HG03045 (cell line): ENCODE measurements around the gene MARCHF10.

Source experiments
- ATAC-seq: cut with Tn5 transposase; IDR thresholded peaks from one replicate; pipeline ENCODE4 v1.9.1; 2021; ENCODE audit warnings: mild to moderate bottlenecking, moderate library complexity; ENCODE audit not compliant: unreplicated experiment

Gene MARCHF10

DNA sequence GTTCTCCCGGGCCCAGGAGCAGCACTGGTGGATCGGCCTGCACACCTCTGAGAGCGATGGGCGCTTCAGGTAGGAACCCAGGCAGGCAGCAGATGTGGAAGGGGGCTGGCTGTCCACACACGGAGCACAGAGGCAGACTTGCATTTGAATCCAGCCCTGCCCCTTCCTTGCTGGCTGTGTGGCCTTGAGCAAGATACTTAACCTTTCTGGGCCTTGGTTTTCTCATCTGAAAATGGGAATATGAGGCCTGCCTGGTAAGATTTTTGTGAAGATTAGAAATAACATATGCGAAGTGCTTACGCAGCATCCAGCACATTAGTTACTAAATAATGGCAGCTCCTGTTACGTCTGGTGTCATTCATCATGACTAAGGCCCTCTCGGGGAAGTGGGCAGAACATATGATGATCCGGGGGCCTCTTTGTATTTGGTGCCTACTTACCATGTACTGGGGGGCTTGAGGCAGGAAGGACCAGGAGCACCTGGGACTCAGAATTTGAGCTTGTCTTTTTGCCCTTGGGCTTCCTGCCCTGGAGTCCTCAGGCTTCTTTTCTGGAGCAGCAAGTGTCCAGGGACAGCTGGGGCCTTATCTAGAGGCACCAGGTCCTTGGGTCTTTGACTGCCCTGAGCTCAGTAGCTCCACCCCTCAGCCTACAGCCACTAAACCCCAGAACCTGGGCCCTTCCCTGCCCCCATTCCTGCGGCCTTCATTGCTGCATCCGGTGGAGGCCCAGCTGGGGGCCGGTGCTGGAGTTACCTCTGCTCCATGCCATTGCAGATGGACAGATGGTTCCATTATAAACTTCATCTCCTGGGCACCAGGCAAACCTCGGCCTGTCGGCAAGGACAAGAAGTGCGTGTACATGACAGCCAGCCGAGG lies 126.8 kb downstream of the MARCHF10 start:
- ATAC-seq = no peak

DNA sequence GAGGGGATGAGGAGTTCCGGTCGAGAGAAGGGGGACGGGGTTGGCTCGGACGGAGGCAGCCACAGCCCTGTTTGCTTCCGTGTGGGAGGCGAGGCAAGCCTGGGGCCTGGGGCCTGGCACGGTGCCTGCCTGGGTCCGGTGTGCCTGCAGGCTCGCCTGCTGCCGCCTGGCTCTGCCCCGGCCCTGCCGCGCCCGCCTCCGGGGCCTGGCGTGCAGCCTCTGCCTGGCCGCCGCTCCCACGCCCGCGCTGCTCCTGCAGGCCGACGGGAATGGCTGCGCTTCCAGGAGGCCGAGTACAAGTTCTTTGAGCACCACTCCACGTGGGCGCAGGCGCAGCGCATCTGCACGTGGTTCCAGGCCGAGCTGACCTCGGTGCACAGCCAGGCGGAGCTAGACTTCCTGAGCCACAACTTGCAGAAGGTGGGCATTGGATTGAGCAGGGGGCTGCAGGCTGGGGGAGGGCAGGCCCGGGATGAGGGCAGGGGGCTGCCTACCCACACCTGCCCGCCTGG lies 127.5 kb downstream of the MARCHF10 start:
- ATAC-seq = no peak

DNA sequence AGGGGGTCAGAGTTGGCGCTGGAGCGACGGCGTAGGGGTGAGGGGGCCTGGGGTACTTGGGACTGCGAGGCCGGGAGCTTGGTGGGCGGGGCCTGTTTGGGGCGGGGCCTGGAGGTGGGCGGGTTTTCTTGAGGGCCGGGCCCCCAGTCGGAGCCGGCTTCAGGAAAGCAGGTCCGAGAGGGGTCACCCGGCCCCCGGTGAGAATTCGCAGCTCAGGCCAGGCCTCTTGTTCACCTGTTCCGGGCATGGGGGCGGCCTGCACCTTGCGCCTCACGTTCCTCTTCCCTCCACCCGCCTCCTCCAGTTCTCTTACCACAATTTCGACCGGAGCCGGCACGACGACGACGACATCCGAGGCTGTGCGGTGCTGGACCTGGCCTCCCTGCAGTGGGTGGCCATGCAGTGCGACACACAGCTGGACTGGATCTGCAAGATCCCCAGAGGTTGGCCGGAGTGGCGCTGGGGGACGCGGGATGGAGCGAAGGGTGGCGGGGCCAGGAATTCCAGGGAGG lies 128.2 kb downstream of the MARCHF10 start:
- no peak for ATAC-seq

DNA sequence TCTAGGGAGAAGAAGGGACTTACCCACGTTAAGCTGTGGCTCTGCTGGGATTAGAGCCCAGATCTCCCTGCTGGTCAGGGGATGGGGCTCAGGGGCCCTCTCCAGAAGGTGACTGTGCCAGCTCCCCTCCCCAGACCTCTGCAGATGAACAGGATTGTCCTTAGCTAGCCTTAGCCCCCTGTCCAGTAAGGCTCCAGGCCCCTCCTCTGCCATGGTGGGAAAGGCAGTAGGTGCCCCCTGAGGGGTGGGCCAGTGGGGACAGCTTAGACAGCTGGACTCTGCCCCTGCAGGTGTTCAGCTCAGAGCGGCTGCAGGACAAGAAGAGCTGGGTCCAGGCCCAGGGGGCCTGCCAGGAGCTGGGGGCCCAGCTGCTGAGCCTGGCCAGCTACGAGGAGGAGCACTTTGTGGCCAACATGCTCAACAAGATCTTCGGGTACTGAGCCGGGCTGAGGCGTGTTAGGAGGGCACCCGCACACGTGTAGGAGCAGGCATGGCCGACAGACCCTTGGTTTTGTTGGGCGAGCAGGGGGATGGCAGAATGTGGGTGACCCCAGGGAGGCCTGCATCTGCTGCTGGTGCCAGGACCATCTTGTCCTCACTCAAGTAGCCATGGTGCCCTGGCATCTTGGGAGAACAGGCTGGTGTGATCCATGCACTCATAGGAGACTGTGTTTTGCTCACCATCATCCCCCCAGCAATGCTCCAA lies 129.7 kb downstream of the MARCHF10 start:
- no peak for ATAC-seq

DNA sequence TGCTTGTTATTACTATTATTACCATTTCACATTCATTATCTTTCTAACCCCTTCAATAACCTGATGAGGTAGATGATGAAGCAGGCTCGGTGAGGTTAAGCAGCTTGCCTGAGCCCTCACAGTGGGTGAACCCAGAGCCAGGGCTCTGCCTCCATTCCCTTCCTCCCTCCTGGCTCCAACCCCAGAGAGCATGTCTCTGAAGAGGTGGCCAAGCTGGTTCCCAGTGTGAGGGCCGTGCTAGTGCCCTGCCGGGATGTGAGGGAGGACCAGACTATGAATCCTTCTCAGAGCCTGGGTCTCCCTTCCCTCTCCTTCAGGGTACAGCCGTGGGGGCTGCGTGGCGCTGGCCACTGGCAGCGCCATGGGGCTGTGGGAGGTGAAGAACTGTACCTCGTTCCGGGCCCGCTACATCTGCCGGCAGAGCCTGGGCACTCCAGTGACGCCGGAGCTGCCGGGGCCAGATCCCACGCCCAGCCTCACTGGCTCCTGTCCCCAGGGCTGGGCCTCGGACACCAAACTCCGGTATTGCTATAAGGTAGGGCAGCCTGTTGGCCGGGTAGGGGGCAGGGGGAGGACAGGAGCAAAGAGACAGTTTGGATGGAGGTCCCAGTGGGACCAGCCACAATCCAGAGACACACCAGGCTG lies 131.0 kb downstream of the MARCHF10 start:
- no peak for ATAC-seq

DNA sequence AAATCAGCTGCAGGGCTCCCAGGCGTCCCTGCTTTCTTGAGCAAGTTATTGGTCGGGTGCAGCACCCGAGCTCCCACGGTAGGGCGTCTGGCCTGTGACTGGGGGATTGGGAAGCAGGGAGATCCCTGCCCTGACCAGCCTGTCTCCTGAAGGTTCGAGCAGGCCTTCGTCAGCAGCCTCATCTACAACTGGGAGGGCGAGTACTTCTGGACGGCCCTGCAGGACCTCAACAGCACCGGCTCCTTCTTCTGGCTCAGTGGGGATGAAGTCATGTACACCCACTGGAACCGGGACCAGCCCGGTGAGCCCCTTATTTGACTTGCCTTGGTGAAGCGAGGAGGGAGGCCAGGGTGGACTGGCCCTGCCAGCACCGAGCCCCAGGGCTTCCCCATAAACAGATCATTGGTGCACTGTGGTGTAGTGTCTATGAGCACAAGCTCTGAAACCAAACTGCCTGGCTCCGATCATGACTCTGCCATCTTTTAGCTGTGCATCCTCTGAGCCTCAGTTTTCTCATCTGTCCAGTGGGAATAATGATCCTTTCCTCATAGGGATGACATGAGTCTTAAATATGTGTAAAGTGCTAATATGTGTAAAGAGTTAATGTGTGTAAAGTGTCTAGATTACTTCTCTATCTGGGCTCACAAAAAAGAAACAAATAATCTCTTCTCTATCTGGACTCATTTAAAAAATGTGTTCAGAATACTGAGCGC lies 131.7 kb downstream of the MARCHF10 start:
- no peak for ATAC-seq

DNA sequence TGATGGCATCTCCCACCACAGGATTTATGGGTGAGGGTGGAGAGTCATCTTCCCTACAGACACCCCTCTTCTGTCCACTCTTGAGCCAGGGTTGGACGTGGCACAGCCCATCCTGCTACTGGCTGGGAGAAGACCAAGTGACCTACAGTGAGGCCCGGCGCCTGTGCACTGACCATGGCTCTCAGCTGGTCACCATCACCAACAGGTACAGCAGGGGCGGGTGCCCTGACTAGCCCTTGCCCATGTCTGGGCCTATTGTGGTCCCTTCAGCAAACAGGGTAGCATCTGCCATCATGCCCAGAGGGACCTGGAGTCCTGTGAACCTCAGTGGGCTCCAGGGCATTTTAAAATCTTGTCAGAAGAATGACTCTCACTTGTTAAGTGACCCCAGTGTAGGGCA lies 132.4 kb downstream of the MARCHF10 start:
- no peak for ATAC-seq

DNA sequence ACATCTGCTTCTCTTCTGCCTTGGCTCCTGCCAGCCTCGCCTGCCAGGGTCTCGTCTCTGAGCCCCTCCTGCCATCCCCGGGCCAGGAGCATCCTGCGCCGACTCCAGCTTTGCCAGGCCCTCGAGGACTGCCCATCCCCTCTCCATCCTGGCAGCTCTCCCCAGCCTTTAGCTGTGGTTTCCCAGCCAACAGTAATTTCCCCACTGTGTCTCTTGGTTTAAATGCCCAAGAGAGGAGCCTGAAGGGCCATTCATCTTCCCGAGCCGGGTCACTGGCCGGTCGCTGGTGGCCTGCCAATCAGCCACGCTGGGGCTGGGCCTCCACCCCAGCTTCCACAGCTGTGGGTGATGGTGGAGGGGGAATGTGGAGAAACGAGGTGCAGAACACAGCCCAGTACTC lies 132.9 kb downstream of the MARCHF10 start:
- no peak for ATAC-seq

DNA sequence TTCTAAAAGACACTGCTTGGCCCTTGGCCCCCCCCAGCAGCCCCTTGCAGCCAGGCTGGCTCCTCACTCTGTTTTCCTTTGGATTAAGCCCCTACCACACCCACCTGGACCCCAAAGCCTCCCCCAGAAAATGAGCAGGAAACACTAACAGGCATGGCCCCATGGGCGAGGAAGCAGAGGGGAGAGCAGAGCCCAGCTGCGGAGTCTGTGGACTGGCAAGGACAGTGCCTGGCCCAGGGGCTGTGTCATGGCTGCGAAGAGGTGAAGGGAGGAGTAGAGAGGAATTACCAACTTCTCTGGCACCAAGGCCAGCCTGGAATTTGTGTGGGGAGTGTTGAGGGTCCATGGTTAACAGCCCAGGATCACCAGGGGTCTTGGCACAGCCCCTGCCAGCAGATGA lies 133.3 kb downstream of the MARCHF10 start:
- no peak for ATAC-seq

DNA sequence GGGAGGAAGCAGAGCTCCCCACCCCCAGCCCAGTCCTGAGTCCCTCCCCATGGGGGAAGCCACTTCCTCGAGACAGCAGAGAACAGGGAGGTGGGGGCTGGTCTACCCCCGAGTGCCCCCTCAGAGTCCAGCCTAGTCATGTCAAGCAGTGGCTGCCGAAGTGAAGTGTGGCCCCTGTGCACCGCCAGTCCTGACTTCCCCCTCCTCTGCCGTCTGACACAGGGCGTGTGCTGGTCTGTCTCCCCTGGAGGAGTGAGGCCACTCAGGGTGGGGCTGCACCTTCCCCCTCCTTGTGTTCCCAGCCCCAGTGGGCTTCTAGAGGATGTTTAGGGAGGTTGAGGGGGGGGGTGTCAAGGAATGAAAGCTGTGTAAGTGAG lies 133.8 kb downstream of the MARCHF10 start:
- ATAC-seq = no peak

DNA sequence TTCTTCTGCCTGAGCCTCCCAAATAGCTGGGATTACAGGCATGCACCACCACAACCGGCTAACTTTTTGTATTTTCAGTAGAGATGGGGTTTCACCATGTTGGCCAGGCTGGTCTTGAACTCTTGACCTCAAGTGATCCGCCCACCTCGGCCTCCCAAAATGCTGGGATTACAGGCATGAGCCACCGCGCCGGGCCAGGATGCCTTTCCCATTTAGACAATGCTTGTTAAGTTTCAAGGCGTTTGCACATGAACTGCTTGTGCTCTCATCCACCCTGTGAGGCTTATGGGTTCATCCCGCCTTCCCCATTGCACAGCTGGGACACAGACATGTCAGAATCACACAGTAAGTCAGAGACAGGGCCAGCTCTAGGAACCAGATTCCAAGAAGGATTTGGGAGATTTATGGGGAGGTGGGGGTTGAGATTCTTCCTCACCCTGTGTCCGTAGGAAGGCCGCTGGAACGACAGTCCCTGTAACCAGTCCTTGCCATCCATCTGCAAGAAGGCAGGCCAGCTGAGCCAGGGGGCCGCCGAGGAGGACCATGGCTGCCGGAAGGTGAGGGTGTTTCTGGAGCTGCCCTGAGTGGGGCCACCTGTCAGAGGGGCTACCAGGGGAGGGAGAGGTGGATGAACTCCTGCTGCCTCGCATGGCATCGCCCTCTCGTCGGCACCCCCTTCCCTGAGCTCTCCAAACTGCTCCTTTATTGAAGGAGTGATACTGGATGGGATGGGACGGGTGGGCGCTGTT lies 134.3 kb downstream of the MARCHF10 start:
- ATAC-seq = no peak

DNA sequence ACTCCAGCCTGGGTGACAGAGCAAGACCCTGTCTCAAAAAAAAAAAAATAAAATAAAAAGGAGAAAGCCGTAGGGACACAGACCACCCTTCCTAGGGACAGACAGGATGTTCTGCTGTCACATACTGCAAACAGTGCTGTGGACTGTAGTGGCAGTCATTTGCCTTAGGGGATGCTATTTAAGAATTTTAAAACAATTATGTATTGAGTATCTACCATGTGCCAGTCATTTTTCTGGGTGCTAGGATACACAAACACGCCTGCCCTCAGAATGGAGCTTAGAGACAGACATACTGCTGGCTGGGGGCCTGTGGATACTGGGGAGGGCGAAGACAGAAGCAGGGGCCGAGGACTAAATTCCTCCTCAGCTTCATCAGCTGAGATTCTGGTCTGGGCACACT lies 135.2 kb downstream of the MARCHF10 start:
- ATAC-seq = no peak

DNA sequence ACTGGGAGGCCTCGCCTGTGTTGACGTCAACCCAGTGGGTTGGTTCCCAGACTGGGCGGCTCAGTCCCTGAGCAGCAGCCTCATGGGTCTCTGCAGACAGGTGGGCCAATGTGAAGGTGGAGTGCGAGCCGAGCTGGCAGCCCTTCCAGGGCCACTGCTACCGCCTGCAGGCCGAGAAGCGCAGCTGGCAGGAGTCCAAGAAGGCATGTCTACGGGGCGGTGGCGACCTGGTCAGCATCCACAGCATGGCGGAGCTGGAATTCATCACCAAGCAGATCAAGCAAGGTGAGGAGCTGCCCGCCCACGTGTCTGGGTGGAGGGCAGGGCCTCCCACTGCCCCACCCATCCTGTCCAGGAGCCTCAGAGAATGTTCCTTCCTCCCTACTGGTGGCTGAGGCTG lies 136.6 kb downstream of the MARCHF10 start:
- no peak for ATAC-seq

DNA sequence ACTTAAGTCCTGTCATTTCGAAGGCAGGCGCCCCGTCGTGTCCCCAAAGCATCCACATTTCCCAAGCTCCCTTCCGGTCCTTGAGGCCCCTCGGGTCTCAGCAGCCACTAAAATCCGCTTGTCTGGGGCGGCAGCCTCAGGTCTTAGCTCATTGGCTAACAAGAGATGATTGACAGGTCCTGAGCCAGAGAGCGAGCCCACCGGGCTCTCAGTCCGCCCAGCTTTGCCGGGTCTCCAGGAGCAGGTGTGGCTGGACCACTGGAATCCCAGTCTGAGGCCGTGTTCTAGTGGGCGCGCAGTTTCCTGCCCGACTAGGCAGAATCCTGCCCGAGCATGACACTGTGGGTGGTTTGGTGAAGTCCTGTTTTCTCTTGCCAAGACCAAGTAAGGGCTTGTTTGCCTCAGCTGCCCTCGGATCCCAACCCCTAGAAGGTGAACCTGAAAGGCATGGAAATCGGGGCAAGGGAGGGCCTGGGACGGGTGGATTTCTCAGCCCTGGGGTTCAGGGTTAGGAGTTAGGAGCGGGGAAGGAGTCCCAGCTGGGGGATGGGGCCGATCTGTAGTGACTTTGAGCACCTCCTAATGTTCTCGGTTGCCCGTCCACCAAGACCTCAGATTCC lies 137.8 kb downstream of the MARCHF10 start:
- ATAC-seq = no peak

DNA sequence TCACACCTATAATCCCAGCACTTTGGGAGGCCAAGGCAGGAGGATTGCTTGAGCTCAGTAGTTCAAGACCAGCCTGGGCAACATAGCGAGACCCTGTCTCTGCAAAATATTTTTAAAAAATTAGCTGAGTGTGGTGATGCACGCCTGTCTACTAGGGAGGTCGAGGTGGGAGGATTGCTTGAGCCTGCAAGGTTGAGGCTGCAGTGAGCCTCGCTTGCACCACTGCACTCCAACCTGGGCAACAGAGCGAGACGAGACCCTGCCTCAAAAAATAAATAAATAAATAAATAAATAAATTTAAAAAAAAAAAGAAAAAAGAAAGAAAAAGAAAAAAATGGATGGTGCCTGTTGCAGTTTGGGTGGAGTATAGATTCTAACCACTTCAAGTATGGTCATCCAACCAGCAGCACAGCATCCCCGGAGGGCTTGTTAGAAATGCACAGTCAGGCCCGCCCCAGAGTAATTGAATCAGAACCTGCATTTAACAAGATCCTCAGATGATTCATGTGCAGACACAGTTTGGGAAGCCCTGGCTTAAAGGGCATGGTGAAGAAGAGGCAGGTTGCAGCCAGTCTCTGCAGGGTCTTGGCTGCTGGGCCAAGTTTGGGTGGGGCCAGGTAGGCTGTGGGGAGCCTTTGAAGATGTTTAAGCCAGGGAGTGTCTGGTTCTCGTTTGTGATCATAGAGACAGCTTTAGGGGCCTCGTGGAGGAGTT lies 139.9 kb downstream of the MARCHF10 start:
- ATAC-seq = no peak

DNA sequence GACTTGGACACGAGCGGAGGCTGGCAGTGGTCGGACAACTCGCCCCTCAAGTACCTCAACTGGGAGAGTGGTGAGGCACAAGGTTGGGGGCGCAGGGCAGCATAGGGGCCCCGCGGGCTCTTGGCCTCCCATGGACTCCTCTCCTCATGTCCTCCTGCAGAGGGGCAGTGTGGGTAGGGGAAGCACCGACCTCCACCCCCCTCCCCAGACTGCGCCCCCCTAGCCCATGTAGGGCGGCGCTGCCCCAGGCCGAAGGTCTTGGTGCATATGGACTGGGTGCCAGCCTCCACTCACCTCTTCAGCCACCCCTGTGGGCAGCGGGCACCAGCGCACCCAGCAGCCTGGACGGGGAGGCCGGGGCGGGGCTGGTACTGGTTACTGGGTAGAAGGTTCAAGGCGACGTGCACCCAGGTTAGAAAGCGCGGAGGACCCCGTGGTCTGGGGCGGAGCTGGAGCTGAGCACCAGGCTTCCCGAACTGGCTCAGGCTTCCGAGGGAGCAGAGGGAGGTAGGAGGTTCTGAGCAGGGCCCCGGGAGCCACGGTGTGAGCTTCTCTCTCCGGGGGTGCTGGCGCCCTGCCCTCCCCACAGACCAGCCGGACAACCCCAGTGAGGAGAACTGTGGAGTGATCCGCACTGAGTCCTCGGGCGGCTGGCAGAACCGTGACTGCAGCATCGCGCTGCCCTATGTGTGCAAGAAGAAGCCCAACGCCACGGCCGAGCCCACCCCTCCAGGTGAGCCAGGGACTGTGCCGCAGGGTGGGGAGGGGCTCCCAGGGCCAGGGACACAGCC lies 141.1 kb downstream of the MARCHF10 start:
- no peak for ATAC-seq

DNA sequence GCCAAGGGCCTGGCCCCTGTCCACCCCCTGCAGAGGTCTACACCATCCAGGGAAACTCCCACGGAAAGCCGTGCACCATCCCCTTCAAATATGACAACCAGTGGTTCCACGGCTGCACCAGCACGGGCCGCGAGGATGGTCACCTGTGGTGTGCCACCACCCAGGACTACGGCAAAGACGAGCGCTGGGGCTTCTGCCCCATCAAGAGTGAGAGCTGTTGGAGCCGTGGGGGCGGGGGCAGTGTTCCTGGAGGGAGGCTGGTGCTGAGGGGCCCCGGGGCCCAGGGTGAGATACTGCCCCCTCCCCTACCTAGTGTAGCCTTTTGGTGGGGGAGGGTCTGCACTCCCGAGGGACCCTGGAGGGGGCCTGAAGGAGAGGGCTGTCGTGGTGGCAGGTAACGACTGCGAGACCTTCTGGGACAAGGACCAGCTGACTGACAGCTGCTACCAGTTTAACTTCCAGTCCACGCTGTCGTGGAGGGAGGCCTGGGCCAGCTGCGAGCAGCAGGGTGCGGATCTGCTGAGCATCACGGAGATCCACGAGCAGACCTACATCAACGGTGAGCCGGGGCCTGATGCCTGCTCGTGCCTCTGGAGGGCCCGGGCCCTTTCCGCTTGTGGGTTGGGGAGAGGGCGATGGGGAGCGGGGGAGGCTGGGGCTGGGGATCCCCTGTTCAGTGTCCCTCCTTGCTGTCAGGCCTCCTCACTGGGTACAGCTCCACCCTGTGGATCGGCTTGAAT lies 141.9 kb downstream of the MARCHF10 start:
- ATAC-seq = no peak

DNA sequence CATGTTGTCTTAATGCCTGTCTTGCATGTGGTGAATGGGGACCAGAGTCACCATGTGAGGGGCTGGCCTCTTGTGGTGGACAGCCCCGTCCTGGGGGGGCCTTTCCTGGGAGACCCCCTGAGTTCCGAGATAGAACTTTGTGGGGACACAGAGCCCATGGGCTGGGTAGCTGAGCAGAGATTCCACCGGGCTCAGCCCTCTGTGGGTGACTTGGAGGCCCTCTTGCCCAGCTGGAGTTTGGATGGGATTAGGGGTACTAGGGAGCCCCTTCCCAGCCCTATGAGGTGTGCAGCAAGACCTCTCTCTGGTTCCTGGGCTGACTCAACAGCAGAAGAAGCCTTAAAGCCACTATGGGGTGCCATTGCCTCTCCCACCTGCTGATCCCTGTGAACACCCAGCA lies 142.5 kb downstream of the MARCHF10 start:
- ATAC-seq = no peak
